MM.1S (cell line): Measurements from ENCODE around the gene TP73.

Source experiments
- EZH2 ChIP-seq: fragments of 300-600 bp; sonication (generic); optimal IDR thresholded peaks from 2 replicates; pipeline ENCODE3; 2017; ENCODE audit warnings: low read depth, mild to moderate bottlenecking, antibody characterized with exemption, low read length, mixed read lengths
- TF ChIP-seq, protein P1 (sequence below): fragments of 300-600 bp; sonication (generic); IDR thresholded peaks from 2 replicates; pipeline ENCODE4 v1.5.1; 2016; ENCODE audit warnings: antibody characterized with exemption, low read length, mixed read lengths

DNA sequence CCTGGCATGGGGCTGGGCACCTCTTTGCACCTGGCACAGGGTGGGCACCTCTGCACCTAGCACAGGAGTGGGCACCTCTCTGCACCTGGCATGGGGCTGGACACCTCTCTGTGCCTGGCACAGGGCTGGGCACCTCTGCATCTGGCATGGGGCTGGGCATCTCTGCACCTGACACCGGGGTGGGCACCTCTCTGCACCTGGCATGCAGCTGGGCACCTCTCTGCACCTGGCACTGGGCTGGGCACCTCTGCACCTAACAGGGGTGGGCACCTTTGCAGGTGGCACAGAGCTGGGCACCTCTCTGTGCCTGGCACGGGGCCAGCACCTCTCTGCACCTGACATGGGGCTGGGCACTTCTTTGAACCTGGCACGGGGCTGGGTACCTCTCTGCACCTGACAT is 70.5 kb downstream of the TP73 start:
- TF ChIP-seq EZH2, result no peak
- TF ChIP-seq, protein P1, sequence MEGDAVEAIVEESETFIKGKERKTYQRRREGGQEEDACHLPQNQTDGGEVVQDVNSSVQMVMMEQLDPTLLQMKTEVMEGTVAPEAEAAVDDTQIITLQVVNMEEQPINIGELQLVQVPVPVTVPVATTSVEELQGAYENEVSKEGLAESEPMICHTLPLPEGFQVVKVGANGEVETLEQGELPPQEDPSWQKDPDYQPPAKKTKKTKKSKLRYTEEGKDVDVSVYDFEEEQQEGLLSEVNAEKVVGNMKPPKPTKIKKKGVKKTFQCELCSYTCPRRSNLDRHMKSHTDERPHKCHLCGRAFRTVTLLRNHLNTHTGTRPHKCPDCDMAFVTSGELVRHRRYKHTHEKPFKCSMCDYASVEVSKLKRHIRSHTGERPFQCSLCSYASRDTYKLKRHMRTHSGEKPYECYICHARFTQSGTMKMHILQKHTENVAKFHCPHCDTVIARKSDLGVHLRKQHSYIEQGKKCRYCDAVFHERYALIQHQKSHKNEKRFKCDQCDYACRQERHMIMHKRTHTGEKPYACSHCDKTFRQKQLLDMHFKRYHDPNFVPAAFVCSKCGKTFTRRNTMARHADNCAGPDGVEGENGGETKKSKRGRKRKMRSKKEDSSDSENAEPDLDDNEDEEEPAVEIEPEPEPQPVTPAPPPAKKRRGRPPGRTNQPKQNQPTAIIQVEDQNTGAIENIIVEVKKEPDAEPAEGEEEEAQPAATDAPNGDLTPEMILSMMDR, result no peak
